MM.1S (cell line): Measurements from ENCODE around the gene KPNA5.
"Not testable (repeated sequence)": the region's sequence is repeated elsewhere in the genome, so short reads cannot be mapped to it uniquely, and the experiment has no call there.

Experiments
- DNase-seq: peaks from one replicate; pipeline ENCODE4 v3.0.0-alpha.2; 2015
- H2AFZ ChIP-seq: fragments of 300-600 bp; sonication (generic); 2 replicates; pipeline ENCODE4 v1.6.0; 2016; ENCODE audit warnings: antibody characterized with exemption, low read length
- H3F3A ChIP-seq: fragments of 300-600 bp; sonication (generic); 2 replicates; pipeline ENCODE4 v1.6.1; 2016; ENCODE audit warnings: mild to moderate bottlenecking, antibody characterized with exemption, low read length, moderate library complexity, mixed read lengths; ENCODE audit not compliant: insufficient read depth
- H3K27ac ChIP-seq: fragments of 300-600 bp; sonication (generic); 2 replicates; pipeline ENCODE4 v1.5.1; 2016; ENCODE audit warnings: mild to moderate bottlenecking, low read length
- H3K27me3 ChIP-seq: fragments of 300-600 bp; sonication (generic); replicated peaks from 2 replicates; pipeline ENCODE4 v1.6.0; 2016; ENCODE audit warnings: low read length; ENCODE audit not compliant: insufficient read depth
- H3K36me3 ChIP-seq: fragments of 300-600 bp; sonication (generic); replicated peaks from 2 replicates; pipeline ENCODE4 v1.6.1; 2016; ENCODE audit warnings: mild to moderate bottlenecking, low read length, mixed read lengths; ENCODE audit not compliant: insufficient read depth
- H3K4me1 ChIP-seq: fragments of 300-600 bp; sonication (generic); 2 replicates; pipeline ENCODE4 v1.6.1; 2016; ENCODE audit warnings: low read length, mixed read lengths
- H3K4me2 ChIP-seq: fragments of 300-600 bp; sonication (generic); 2 replicates; pipeline ENCODE4 v1.6.0; 2016; ENCODE audit warnings: low read depth, low read length
- H3K4me3 ChIP-seq: fragments of 300-600 bp; sonication (generic); 2 replicates; pipeline ENCODE4 v1.5.1; 2016; ENCODE audit warnings: low read length, mixed read lengths
- H3K79me2 ChIP-seq: fragments of 300-600 bp; sonication (generic); 2 replicates; pipeline ENCODE4 v1.6.1; 2016; ENCODE audit warnings: mixed run types, low read length, mixed read lengths
- H3K9ac ChIP-seq: fragments of 300-600 bp; sonication (generic); 2 replicates; pipeline ENCODE4 v1.6.1; 2016; ENCODE audit warnings: low read length, mixed read lengths
- H3K9me2 ChIP-seq: fragments of 300-600 bp; sonication (generic); replicated peaks from 2 replicates; pipeline ENCODE4 v1.6.1; 2016; ENCODE audit warnings: mild to moderate bottlenecking, low read length, mixed read lengths; ENCODE audit not compliant: insufficient read depth
- H3K9me3 ChIP-seq: fragments of 300-600 bp; sonication (generic); replicated peaks from 2 replicates; pipeline ENCODE4 v1.6.1; 2016; ENCODE audit warnings: mild to moderate bottlenecking, low read length, mixed read lengths; ENCODE audit not compliant: insufficient read depth
- H4K20me1 ChIP-seq: fragments of 300-600 bp; sonication (generic); 2 replicates; pipeline ENCODE4 v1.6.1; 2016; ENCODE audit warnings: mild to moderate bottlenecking, low read length, moderate library complexity, mixed read lengths; ENCODE audit not compliant: insufficient read depth
- CTCF ChIP-seq: fragments of 300-600 bp; sonication (generic); IDR thresholded peaks from 2 replicates; pipeline ENCODE4 v1.5.1; 2016; ENCODE audit warnings: antibody characterized with exemption, low read length, mixed read lengths
- EZH2 ChIP-seq: fragments of 300-600 bp; sonication (generic); optimal IDR thresholded peaks from 2 replicates; pipeline ENCODE3; 2017; ENCODE audit warnings: low read depth, mild to moderate bottlenecking, antibody characterized with exemption, low read length, mixed read lengths
- EZH2phosphoT487 ChIP-seq: fragments of 300-600 bp; sonication (generic); IDR thresholded peaks from 2 replicates; pipeline ENCODE4 v1.6.1; 2018; ENCODE audit warnings: antibody characterized with exemption, low read length

The KPNA5 gene

DNA sequence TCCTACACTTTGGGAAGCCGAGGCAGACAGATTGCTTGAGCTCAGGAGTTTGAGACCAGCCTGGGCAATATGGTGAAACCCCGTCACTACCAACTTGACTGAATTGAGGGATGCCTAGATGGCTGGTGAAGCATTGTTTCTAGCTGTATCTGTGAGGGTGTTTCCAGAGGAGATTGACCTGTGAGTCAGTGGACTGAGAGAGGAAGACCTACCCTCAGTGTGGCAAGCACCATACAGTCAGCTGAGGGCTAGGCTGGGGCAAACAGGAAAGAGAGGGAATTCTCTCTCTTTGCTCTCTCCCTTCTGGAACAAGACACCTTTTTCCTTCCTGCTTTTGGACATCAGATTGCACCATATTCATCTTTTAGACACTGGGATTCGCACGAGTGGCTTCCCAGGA lies 8.7 kb upstream of the KPNA5 start:
- H3K27ac ChIP-seq, result no peak overlapping the region
- no peak for DNase-seq
- H3K4me2 ChIP-seq, result no peak overlapping the region
- H3K27me3 ChIP-seq, result no peaks in the 10 kb centered on the region
- no peaks in the 10 kb centered on the region for H4K20me1 ChIP-seq
- H2AFZ ChIP-seq, result no peak overlapping the region
- H3K36me3 ChIP-seq, result no peaks in the 10 kb centered on the region
- TF ChIP-seq CTCF, result no peak
- TF ChIP-seq EZH2phosphoT487, result no peak
- TF ChIP-seq EZH2, result no peak
- peaks cover 13% of the 10 kb centered on the region for H3K79me2 ChIP-seq
- no peak overlapping the region for H3K9ac ChIP-seq
- H3K9me2 ChIP-seq, result no peaks in the 10 kb centered on the region
- no peaks in the 10 kb centered on the region for H3F3A ChIP-seq
- H3K4me3 ChIP-seq, result no peak overlapping the region
- H3K4me1 ChIP-seq, result peaks cover 4% of the 10 kb centered on the region; the same call in 1 of the 2 replicates
- no peaks in the 10 kb centered on the region for H3K9me3 ChIP-seq

- no peak for DNase-seq
- no peak overlapping the region for H3K9ac ChIP-seq
Measured at GRCh38 chr6:116676021-116676420, 5.0 kb upstream of the KPNA5 start.

GRCh38 chr6:116682334-116682712 lies 1.3 kb downstream of the KPNA5 start:
- no peak overlapping the region for H3K27ac ChIP-seq

More at GRCh38 chr6:116676021-116676420, 5.0 kb upstream of the KPNA5 start:
- Histone ChIP-seq H3K36me3 (no peaks in the 10 kb centered on the region), H4K20me1 (no peaks in the 10 kb centered on the region), H3K4me3 (no peak overlapping the region), H3K9me3 (no peaks in the 10 kb centered on the region), H3K27me3 (no peaks in the 10 kb centered on the region), H3F3A (peaks cover under 1% of the 10 kb centered on the region; the same call in 1 of the 2 replicates), H3K79me2 (no peaks in the 10 kb centered on the region), H3K9me2 (no peaks in the 10 kb centered on the region), H3K4me2 (no peak overlapping the region), H3K4me1 (no peaks in the 10 kb centered on the region), H3K27ac (no peak overlapping the region), H2AFZ (no peak overlapping the region)
- TF ChIP-seq EZH2phosphoT487 (no peak), EZH2 (no peak), CTCF (no peak)

DNA sequence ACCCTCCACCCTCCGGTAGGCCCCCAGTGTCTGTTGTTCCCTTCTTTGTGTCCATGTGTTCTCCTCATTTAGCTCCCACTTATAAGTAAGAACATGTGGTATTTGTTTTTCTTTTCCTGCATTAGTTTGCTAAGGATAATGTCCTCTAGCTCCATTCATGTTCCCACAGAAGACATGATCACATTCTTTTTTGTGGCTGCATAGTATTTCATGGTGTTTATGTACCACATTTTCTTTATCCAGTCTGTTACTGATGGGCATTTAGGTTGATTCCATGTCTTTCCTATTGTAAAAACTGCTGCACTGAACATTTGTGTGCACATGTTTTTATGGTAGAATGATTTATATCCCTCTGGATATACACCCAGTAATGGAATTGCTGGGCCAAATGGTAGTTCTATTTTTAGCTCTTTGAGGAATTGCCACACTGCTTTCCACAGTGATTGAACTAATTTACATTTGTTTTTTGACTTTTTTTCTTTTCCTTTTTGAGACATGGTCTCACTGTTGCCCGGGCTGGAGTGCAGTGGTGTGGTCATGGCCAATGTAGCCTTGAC lies 4.5 kb downstream of the KPNA5 start:
- no peaks in the 10 kb centered on the region; the same call in 1 of the 2 replicates for H3K4me1 ChIP-seq
- no peak for TF ChIP-seq EZH2phosphoT487
- no peak for TF ChIP-seq CTCF
- no peak for TF ChIP-seq EZH2
- peaks cover 7% of the 10 kb centered on the region for H3F3A ChIP-seq
- no peak overlapping the region for H3K27ac ChIP-seq
- peaks cover 16% of the 10 kb centered on the region; the same call in 1 of the 2 replicates for H3K79me2 ChIP-seq
- H3K4me3 ChIP-seq, result no peak overlapping the region
- no peaks in the 10 kb centered on the region for H3K9me3 ChIP-seq
- H3K36me3 ChIP-seq, result no peaks in the 10 kb centered on the region
- no peak overlapping the region for H3K4me2 ChIP-seq
- no peak overlapping the region for H3K9ac ChIP-seq
- H4K20me1 ChIP-seq, result no peaks in the 10 kb centered on the region
- no peaks in the 10 kb centered on the region for H3K27me3 ChIP-seq
- no peak for DNase-seq
- no peak overlapping the region for H2AFZ ChIP-seq
- no peaks in the 10 kb centered on the region for H3K9me2 ChIP-seq

More at GRCh38 chr6:116682334-116682712, 1.3 kb downstream of the KPNA5 start:
- no peak for TF ChIP-seq EZH2
- H4K20me1 ChIP-seq, result no peaks in the 10 kb centered on the region
- peaks cover 13% of the 10 kb centered on the region; the same call in 1 of the 2 replicates for H3K79me2 ChIP-seq
- no peak overlapping the region for H3K9ac ChIP-seq
- no peak overlapping the region for H2AFZ ChIP-seq
- no peak overlapping the region for H3K4me3 ChIP-seq
- H3K27me3 ChIP-seq, result no peaks in the 10 kb centered on the region
- no peaks in the 10 kb centered on the region for H3K9me2 ChIP-seq
- H3K4me2 ChIP-seq, result no peak overlapping the region
- H3K36me3 ChIP-seq, result no peaks in the 10 kb centered on the region
- no peaks in the 10 kb centered on the region for H3K9me3 ChIP-seq
- H3K4me1 ChIP-seq, result no peaks in the 10 kb centered on the region; the same call in 1 of the 2 replicates
- H3F3A ChIP-seq, result peaks cover 7% of the 10 kb centered on the region
- no peak for DNase-seq

GRCh38 chr6:116686475-116687101 lies 5.6 kb downstream of the KPNA5 start:
- H3F3A ChIP-seq, H2AFZ ChIP-seq, H3K27me3 ChIP-seq, H3K9me2 ChIP-seq, H3K4me2 ChIP-seq, H3K4me3 ChIP-seq, H3K27ac ChIP-seq, H3K9me3 ChIP-seq, DNase-seq, H4K20me1 ChIP-seq, H3K9ac ChIP-seq, H3K4me1 ChIP-seq, H3K36me3 ChIP-seq: not testable (repeated sequence)
- peaks cover 14% of the 10 kb centered on the region; the same call in 1 of the 2 replicates for H3K79me2 ChIP-seq
